Natural killer cell (primary cell): ENCODE measurements around the gene DAD1. TPM values are rescaled to one million over a fixed set of nuclear protein-coding genes. Genes with fewer than 3 reads are reported as not detected.
A peak's percentile ranks its signal among the peaks of the same experiment; 100 is the strongest.

Experiments
- ATAC-seq, 3 donors: fragments of 150-1000 bp in 2 of 3; fragments of 200-7000 bp in 1 of 3; cut with Tn5 transposase; 1 replicate in 1 of 3; 2 replicates in 2 of 3; pipeline ENCODE4 v1.10.0; 2021; ENCODE audit warnings: mild to moderate bottlenecking in 2 of 3, moderate library complexity in 2 of 3
- DNase-seq, 2 donors: peaks; one replicate each; pipeline versions ENCODE4 v3.0.0 to v3.0.0-alpha.2; 2013 to 2021; ENCODE audit warnings: mixed read lengths in 1 of 2
- H3K27ac ChIP-seq: one replicate; pipeline ENCODE4 v1.5.1; 2013; ENCODE audit warnings: mild to moderate bottlenecking, low read length
- H3K27me3 ChIP-seq: one replicate; pipeline ENCODE4 v1.6.1; 2013; ENCODE audit warnings: low read length; ENCODE audit not compliant: control insufficient read depth, insufficient read depth
- H3K36me3 ChIP-seq: one replicate; pipeline ENCODE4 v1.6.1; 2013; ENCODE audit warnings: low read length; ENCODE audit not compliant: control insufficient read depth, insufficient read depth
- H3K4me1 ChIP-seq: one replicate; pipeline ENCODE4 v1.6.1; 2013; ENCODE audit warnings: low read length; ENCODE audit not compliant: control insufficient read depth, insufficient read depth
- H3K4me3 ChIP-seq: one replicate; pipeline ENCODE4 v1.5.1; 2013; ENCODE audit warnings: low read length
- H3K9me3 ChIP-seq: one replicate; pipeline ENCODE4 v1.6.1; 2013; ENCODE audit warnings: low read length; ENCODE audit not compliant: control insufficient read depth, insufficient read depth
- H3K27ac Mint-ChIP-seq, 2 donors: one replicate each; pipeline ENCODE4 v1.8.0; 2022; ENCODE audit warnings: mild to moderate bottlenecking in 2 of 2, mixed read lengths in 2 of 2, moderate library complexity in 1 of 2
- H3K27me3 Mint-ChIP-seq, 2 donors: one replicate each; pipeline ENCODE4 v1.8.0; 2022; ENCODE audit warnings: low read depth in 2 of 2, mixed read lengths in 2 of 2
- H3K36me3 Mint-ChIP-seq: one replicate; pipeline ENCODE4 v1.8.0; 2022; ENCODE audit warnings: mixed read lengths
- H3K4me1 Mint-ChIP-seq, 2 donors: one replicate each; pipeline ENCODE4 v1.8.0; 2022; ENCODE audit warnings: mixed read lengths in 2 of 2
- H3K4me3 Mint-ChIP-seq: one replicate; pipeline ENCODE4 v1.8.0; 2022; ENCODE audit warnings: mild to moderate bottlenecking, moderate library complexity, mixed read lengths
- H3K9me3 Mint-ChIP-seq, 2 donors: one replicate each; pipeline ENCODE4 v1.8.0; 2022; ENCODE audit warnings: mixed read lengths in 2 of 2
- WGBS: methylation state at CpG from one replicate; pipeline ENCODE4 v1.1.7; 2013; ENCODE audit warnings: missing lambda C conversion rate; ENCODE audit not compliant: insufficient coverage; 5-methylcytosine and 5-hydroxymethylcytosine counted together
- intact Hi-C: fragments of 100-400 bp; cut with micrococcal nuclease; formaldehyde crosslinking; loops from one replicate; pipeline ENCODE4 v1.14.2; 2022
- total RNA-seq, 4 donors: library from RNA; stranded (reverse); fragments of 120-200 nt in 1 of 4; gene quantifications; one replicate each; pipeline versions ENCODE4 v1.2.3 to v1.2.4, GENCODE V29; 2013 to 2022
- TF ChIP-seq, protein P1 (sequence below): fragments of 200-600 bp; IDR thresholded peaks from one replicate; pipeline ENCODE4 v1.8.0; 2022; ENCODE audit warnings: antibody characterized with exemption

DAD1 gene
- total RNA-seq, 3 donors from 2014 or later (not counting 1 experiment from before 2014, with no cell fraction given): 79.5 to 97.9 (median 92.8) TPM

DNA sequence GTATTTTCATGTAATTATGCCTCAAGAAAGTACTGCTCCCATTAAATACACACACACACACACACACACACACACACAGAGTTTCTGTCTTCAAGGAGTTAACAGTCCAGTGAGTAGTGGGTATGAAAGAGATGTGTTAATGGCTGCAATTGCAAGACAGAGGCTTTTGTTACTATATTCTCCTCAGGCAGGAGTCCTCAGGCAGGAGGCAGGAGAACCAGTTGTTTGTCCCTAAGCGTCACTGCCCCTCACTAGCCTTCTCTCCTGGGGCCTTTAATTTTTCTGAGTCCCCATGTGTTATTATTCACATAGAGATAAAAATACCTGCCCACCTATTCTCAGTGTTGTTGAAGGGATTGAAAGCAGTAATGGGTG lies 31.2 kb downstream of the DAD1 start:
- no peaks in the 10 kb centered on the region for H3K36me3 Mint-ChIP-seq
- H3K27ac ChIP-seq: peak overlapping the region; percentile 97
- WGBS: 46% methylated on average over 1 of the region's 1 CpG
- intact Hi-C loops: loop anchor here (1.0 to 2.0 kb wide), 7 partner anchors 12 to 425 kb away; no protein-coding TSS in a partner anchor
- H3K4me1 Mint-ChIP-seq: peaks cover 80 to 91% of the 10 kb centered on the region in 2 donors
- peak overlapping the region; percentile 94 for H3K4me3 Mint-ChIP-seq
- no peak overlapping the region for H3K4me3 ChIP-seq
- peak overlapping the region; percentile 98 to 100 for H3K27ac Mint-ChIP-seq
- TF ChIP-seq, protein P1, sequence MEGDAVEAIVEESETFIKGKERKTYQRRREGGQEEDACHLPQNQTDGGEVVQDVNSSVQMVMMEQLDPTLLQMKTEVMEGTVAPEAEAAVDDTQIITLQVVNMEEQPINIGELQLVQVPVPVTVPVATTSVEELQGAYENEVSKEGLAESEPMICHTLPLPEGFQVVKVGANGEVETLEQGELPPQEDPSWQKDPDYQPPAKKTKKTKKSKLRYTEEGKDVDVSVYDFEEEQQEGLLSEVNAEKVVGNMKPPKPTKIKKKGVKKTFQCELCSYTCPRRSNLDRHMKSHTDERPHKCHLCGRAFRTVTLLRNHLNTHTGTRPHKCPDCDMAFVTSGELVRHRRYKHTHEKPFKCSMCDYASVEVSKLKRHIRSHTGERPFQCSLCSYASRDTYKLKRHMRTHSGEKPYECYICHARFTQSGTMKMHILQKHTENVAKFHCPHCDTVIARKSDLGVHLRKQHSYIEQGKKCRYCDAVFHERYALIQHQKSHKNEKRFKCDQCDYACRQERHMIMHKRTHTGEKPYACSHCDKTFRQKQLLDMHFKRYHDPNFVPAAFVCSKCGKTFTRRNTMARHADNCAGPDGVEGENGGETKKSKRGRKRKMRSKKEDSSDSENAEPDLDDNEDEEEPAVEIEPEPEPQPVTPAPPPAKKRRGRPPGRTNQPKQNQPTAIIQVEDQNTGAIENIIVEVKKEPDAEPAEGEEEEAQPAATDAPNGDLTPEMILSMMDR: no peak
- H3K36me3 ChIP-seq: no peaks in the 10 kb centered on the region
- H3K4me1 ChIP-seq: peaks cover 98% of the 10 kb centered on the region
- H3K9me3 Mint-ChIP-seq: no peaks in the 10 kb centered on the region
- H3K9me3 ChIP-seq: no peaks in the 10 kb centered on the region
- ATAC-seq (no peak), DNase-seq (no peak)
- H3K27me3 Mint-ChIP-seq: peaks cover 0 to 4% of the 10 kb centered on the region in 2 donors
- no peaks in the 10 kb centered on the region for H3K27me3 ChIP-seq

DNA sequence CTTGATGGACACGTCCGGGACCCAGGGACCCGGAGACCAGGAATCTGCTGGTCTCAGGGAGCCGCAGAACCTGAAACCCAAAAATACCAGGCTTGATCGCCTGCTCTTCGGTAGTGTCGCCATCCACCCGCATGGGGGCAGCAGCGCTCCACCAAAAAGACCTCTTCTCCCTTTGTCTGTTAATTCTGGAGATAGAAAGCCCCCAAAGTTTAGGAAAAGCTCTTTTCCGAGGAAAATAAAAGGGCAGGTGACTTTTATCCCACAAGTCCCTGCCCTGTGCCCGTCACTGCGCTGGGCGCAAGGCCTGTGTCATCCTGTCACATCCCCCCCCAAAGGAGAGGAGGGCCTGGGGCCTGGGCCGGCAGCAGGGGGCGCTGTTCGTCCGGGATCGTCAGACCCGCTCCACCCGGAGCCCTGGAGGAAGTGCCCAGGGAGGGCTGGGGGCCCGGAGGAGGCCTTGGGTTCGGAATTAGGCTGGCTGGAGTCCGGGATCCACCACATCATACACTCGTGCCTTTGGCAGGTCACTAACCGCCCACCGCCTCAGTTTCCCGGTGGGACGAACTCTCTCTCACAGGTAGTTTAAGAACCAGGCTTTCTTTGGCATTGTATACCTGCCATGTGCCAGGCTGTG lies 31.9 kb downstream of the DAD1 start:
- DNase-seq: peak; percentile 92 to 94

DNA sequence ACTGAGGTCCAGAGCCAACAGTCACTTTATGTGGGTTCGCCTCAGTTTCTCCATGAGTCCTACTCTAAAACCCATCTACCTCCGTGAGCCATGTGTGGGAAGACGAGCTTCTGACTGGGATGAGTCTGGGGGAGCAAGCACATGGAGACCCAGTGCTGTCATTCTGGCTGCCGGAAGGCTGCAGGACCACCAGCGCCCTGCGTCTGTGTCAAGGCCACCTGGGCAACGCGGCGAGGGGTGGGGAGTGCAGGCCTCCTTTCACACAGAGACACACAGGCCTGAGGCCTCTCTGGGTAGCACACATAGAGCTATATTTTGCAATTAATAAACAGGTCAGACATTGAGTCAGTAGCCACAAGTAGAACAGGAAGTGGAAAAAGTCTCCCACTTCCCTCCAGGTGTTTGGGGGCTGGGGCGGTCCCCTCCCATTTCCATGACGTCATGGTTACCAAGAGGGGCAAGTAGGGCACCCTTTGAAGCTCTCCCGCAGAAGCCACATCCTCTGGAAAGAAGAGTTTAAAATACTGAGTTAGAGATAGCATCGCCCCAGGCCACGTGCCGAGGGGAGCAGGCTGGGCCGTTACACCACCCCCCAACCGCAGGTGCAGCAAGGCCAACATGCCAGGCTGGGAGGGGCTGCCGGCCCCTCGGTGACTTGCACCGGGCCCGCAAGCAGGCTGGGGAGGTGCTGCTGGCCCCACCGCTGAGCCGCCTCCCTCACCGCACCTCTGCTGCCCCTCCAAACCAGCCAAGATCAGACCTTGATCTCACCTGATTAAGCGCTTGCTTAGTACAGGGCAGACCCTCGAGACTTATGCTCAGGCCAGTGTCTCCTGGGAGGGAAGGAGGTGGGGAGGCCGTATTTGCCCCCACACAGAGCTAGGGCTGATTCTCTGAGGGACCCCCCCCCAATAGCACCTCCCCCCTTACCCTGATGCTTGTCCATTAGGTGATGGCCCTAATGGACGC lies 32.7 kb downstream of the DAD1 start:
- H3K27ac ChIP-seq: peak overlapping the region; percentile 97
- peaks cover 82 to 91% of the 10 kb centered on the region in 2 donors for H3K4me1 Mint-ChIP-seq
- no peaks in the 10 kb centered on the region for H3K9me3 Mint-ChIP-seq
- H3K9me3 ChIP-seq: no peaks in the 10 kb centered on the region
- WGBS: under 1% methylated on average over 25 of the region's 28 CpGs
- H3K4me3 Mint-ChIP-seq: peak overlapping the region; percentile 94
- no peaks in the 10 kb centered on the region for H3K36me3 Mint-ChIP-seq
- DNase-seq (peak; percentile 94 to 99), ATAC-seq (peak; percentile 64 to 86 (median 75))
- peaks cover 98% of the 10 kb centered on the region for H3K4me1 ChIP-seq
- peak overlapping the region; percentile 98 to 100 for H3K27ac Mint-ChIP-seq
- H3K4me3 ChIP-seq: peak overlapping the region; percentile 32
- TF ChIP-seq, protein P1: no peak
- H3K36me3 ChIP-seq: peaks cover 5% of the 10 kb centered on the region
- H3K27me3 Mint-ChIP-seq: peaks cover 0 to 4% of the 10 kb centered on the region in 2 donors
- H3K27me3 ChIP-seq: no peaks in the 10 kb centered on the region
- intact Hi-C loops: loop anchor here (1.0 to 2.0 kb wide), 12 partner anchors 20 to 502 kb away; partner anchors contain the start of genes DAD1, OXA1L and RBM23

More for the DNA sequence above, 31.9 kb downstream of the DAD1 start:
- H3K36me3 Mint-ChIP-seq: no peaks in the 10 kb centered on the region
- peak overlapping the region; percentile 32 for H3K4me3 ChIP-seq
- peaks cover 82 to 91% of the 10 kb centered on the region in 2 donors for H3K4me1 Mint-ChIP-seq
- peak overlapping the region; percentile 97 for H3K27ac ChIP-seq
- no peaks in the 10 kb centered on the region for H3K9me3 ChIP-seq
- peaks cover 0 to 4% of the 10 kb centered on the region in 2 donors for H3K27me3 Mint-ChIP-seq
- TF ChIP-seq, protein P1: peak; percentile 100
- H3K36me3 ChIP-seq: no peaks in the 10 kb centered on the region
- H3K27ac Mint-ChIP-seq: peak overlapping the region; percentile 98 to 100
- peaks cover 98% of the 10 kb centered on the region for H3K4me1 ChIP-seq
- no peaks in the 10 kb centered on the region for H3K9me3 Mint-ChIP-seq
- WGBS: 4% methylated on average over 28 of the region's 28 CpGs
- H3K4me3 Mint-ChIP-seq: peak overlapping the region; percentile 94
- no peaks in the 10 kb centered on the region for H3K27me3 ChIP-seq
- ATAC-seq: peak; percentile 32 to 63 (median 34)
- intact Hi-C loops: loop anchor here (1.0 to 2.0 kb wide), 16 partner anchors 13 to 501 kb away; partner anchors contain the start of genes DAD1, OXA1L and RBM23
